ENCODE results near the gene IGFBPL1.

DNA sequence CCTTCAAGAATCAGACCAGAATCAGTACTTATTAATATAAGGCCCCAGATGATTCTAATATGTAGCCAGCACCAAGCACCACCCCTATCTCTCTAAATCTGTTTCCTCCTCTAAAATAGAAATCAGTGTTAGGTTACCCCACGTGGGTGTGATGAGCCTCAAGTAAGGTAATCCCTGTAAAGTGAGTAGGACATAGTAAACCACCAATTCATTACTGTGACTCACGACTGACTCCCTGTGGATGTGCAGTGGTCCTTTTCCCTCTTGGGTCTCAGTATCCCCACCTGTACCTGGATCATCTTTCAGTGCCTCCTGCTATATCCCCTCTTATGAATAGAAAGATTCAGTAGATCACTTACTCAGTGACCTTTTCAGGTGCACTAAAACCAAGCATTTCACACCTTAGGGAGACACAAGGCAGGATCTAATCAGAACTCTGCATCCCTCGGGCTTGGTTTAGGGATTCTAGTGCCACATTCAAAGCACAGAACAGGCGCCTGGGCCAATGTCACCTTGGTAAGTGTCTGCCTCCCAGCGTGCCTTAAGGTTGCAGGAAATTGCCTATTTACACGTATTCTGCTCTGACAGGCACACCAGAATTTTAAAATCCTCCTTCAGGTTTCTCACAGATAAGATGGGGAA, 43.9 kb downstream of the IGFBPL1 start:
- no peak for TF ChIP-seq EP300 (IDR thresholded peaks at IDR 0.05; ENCODE audit: borderline replicate concordance in 1 of 2, low read depth in 2 of 2, low read length in 2 of 2)
- no peak for TF ChIP-seq KDM5A (IDR thresholded peaks at IDR 0.05; ENCODE audit: low read length)
- no peak for TF ChIP-seq TAF1 (IDR thresholded peaks at IDR 0.05; ENCODE audit: low read depth, low read length)
- TF ChIP-seq, protein P1, sequence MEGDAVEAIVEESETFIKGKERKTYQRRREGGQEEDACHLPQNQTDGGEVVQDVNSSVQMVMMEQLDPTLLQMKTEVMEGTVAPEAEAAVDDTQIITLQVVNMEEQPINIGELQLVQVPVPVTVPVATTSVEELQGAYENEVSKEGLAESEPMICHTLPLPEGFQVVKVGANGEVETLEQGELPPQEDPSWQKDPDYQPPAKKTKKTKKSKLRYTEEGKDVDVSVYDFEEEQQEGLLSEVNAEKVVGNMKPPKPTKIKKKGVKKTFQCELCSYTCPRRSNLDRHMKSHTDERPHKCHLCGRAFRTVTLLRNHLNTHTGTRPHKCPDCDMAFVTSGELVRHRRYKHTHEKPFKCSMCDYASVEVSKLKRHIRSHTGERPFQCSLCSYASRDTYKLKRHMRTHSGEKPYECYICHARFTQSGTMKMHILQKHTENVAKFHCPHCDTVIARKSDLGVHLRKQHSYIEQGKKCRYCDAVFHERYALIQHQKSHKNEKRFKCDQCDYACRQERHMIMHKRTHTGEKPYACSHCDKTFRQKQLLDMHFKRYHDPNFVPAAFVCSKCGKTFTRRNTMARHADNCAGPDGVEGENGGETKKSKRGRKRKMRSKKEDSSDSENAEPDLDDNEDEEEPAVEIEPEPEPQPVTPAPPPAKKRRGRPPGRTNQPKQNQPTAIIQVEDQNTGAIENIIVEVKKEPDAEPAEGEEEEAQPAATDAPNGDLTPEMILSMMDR (IDR thresholded peaks at IDR 0.05; ENCODE audit: control extremely low read depth in 1 of 3, insufficient read depth in 1 of 3, low read depth in 1 of 3, low read length in 3 of 3), result peak in 1 of 3 experiments; percentile 24; a peak in 1 of 4 replicates
- no peak for TF ChIP-seq CREB1 (IDR thresholded peaks at IDR 0.05)
- TF ChIP-seq CBX8 (IDR thresholded peaks at IDR 0.05; ENCODE audit: borderline replicate concordance, low read depth, low read length), result no peak
- no peak for TF ChIP-seq SIX5 (IDR thresholded peaks at IDR 0.05; ENCODE audit: low read depth, low read length)

Measured in H1 (cell line).